Ovary (tissue), 3 donors: Measurements from ENCODE around the gene PCIF1.

Experiments
- EP300 ChIP-seq: sonication (generic); formaldehyde crosslinking; IDR thresholded peaks from one replicate; pipeline ENCODE4 v1.6.1; 2017; ENCODE audit warnings: antibody characterized with exemption
- POLR2A ChIP-seq: fragments of 450-650 bp; IDR thresholded peaks from one replicate; pipeline ENCODE4 v1.6.1; 2017; ENCODE audit warnings: antibody characterized with exemption, mild to moderate bottlenecking, moderate library complexity
- TF ChIP-seq, protein P1 (sequence below), 3 donors: fragments of 450-650 bp in 2 of 3; fragments of 200-600 bp in 1 of 3; IDR thresholded peaks; one replicate each; pipeline versions ENCODE4 v1.5.1 to v1.8.0; 2016 to 2022; ENCODE audit warnings: antibody characterized with exemption in 3 of 3, mild to moderate bottlenecking in 1 of 3
- donor health status: DM: no; HTN: no; CAD: no.

DNA sequence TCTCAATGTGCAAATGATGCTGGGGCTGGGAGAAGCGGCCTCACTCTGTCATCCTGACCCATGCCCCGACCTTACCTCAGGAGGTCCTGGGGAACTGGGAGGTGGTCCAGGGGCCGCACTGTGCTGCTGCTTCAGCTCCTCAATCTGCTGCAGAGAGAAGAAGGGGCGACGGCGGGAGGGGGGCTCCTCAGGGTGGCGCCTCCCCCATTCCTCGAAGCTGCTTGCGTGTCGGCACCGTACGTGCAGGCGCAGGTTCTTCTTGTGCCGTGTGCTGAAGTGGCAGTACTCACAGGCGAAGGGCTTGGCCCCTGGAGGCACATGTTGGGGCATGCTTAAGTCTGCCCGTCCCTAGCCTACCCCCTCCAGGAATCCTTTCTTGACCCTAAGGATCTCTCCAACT, 24.6 kb downstream of the PCIF1 start:
- TF ChIP-seq, protein P1, sequence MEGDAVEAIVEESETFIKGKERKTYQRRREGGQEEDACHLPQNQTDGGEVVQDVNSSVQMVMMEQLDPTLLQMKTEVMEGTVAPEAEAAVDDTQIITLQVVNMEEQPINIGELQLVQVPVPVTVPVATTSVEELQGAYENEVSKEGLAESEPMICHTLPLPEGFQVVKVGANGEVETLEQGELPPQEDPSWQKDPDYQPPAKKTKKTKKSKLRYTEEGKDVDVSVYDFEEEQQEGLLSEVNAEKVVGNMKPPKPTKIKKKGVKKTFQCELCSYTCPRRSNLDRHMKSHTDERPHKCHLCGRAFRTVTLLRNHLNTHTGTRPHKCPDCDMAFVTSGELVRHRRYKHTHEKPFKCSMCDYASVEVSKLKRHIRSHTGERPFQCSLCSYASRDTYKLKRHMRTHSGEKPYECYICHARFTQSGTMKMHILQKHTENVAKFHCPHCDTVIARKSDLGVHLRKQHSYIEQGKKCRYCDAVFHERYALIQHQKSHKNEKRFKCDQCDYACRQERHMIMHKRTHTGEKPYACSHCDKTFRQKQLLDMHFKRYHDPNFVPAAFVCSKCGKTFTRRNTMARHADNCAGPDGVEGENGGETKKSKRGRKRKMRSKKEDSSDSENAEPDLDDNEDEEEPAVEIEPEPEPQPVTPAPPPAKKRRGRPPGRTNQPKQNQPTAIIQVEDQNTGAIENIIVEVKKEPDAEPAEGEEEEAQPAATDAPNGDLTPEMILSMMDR (IDR thresholded peaks at IDR 0.05) = no peak
- no peak for TF ChIP-seq POLR2A
- TF ChIP-seq EP300 = no peak
